K562 (cell line): Measurements from ENCODE around the gene ECI1. TPM values are rescaled to one million over a fixed set of nuclear protein-coding genes. Genes with fewer than 3 reads are reported as not detected.

Source experiments
- ADNP ChIP-seq: fragments of 200-800 bp; sonication (Bioruptor generic); IDR thresholded peaks from 2 replicates; pipeline ENCODE4 v1.6.1; 2016; ENCODE audit warnings: missing genetic modification characterization, missing compliant biosample characterization
- BMI1 ChIP-seq: fragments of 150-350 bp; IDR thresholded peaks from 2 replicates; pipeline ENCODE4 v1.6.1; 2014; ENCODE audit warnings: low read length
- BRCA1 ChIP-seq, 2 experiments: fragments of 450-650 bp in 1 of 2; sonication (generic) in 1 of 2; formaldehyde crosslinking in 1 of 2; IDR thresholded peaks; 2 replicates each; pipeline versions ENCODE4 v1.5.0 to v1.6.1; 2017 to 2020; ENCODE audit warnings: mild to moderate bottlenecking in 1 of 2, missing genetic modification reagents in 1 of 2
- CHD1 ChIP-seq: fragments of 200-600 bp; sonication (generic); IDR thresholded peaks from one replicate; pipeline ENCODE4 v1.6.1; 2012; ENCODE audit warnings: mild to moderate bottlenecking, moderate library complexity, low read length, inconsistent platforms
- FOXO4 ChIP-seq: fragments of 450-650 bp; formaldehyde crosslinking; IDR thresholded peaks from 2 replicates; pipeline ENCODE4 v1.4.0; 2020; ENCODE audit warnings: mild to moderate bottlenecking, moderate library complexity
- HDAC2 ChIP-seq: fragments of 450-650 bp; IDR thresholded peaks from 2 replicates; pipeline ENCODE4 v1.6.1; 2016; ENCODE audit warnings: mild to moderate bottlenecking
- HDAC8 ChIP-seq: fragments of 450-650 bp; IDR thresholded peaks from 2 replicates; pipeline ENCODE4 v1.6.1; 2016; ENCODE audit warnings: mild to moderate bottlenecking, missing genetic modification characterization, moderate library complexity, missing compliant biosample characterization
- L3MBTL2 ChIP-seq: fragments of 450-650 bp; IDR thresholded peaks from 2 replicates; pipeline ENCODE4 v1.6.1; 2016; ENCODE audit warnings: mild to moderate bottlenecking, moderate library complexity
- MCM5 ChIP-seq: fragments of 450-650 bp; IDR thresholded peaks from 2 replicates; pipeline ENCODE4 v1.6.1; 2016; ENCODE audit warnings: low read depth
- MEF2A ChIP-seq: IDR thresholded peaks from 2 replicates; pipeline ENCODE4 v1.6.1; 2011; ENCODE audit warnings: low read depth, mild to moderate bottlenecking, low read length, moderate library complexity; ENCODE audit not compliant: control insufficient read depth
- RFX5 ChIP-seq: IDR thresholded peaks from 2 replicates; pipeline ENCODE4 v1.6.1; 2011; ENCODE audit warnings: low read depth, mild to moderate bottlenecking, improper control_type of control experiment, low read length
- SREBF2 ChIP-seq: sonication (generic); formaldehyde crosslinking; IDR thresholded peaks from 2 replicates; pipeline ENCODE4 v1.4.0; 2020; ENCODE audit warnings: mild to moderate bottlenecking, missing genetic modification reagents
- TEAD2 ChIP-seq: fragments of 450-650 bp; IDR thresholded peaks from 2 replicates; pipeline ENCODE4 v1.6.1; 2016; ENCODE audit warnings: missing genetic modification characterization, control low read depth, missing compliant biosample characterization
- U2AF1 ChIP-seq: fragments of 200-400 bp; formaldehyde crosslinking; optimal IDR thresholded peaks from 2 replicates; pipeline ENCODE3; 2017; ENCODE audit warnings: mild to moderate bottlenecking, low read depth, low read length, moderate library complexity
- YY1 ChIP-seq, 3 experiments: IDR thresholded peaks; 2 replicates each; pipeline ENCODE4 v1.6.1; 2011; ENCODE audit warnings: low read length in 2 of 3, mild to moderate bottlenecking in 2 of 3, moderate library complexity in 2 of 3, borderline replicate concordance in 1 of 3, control low read depth in 1 of 3, low read depth in 1 of 3; ENCODE audit not compliant: insufficient read depth in 3 of 3, insufficient replicate concordance in 2 of 3, control insufficient read depth in 1 of 3, insufficient read length in 1 of 3; ENCODE audit errors: extremely low read depth in 1 of 3
- ZFP1 ChIP-seq: fragments of 450-650 bp; formaldehyde crosslinking; IDR thresholded peaks from 2 replicates; pipeline ENCODE4 v1.4.0; 2020; ENCODE audit warnings: mild to moderate bottlenecking, mixed read lengths
- ZNF699 ChIP-seq: fragments of 250-450 bp; sonication (Bioruptor Pico); IDR thresholded peaks from 2 replicates; pipeline ENCODE4 v1.8.0; 2021; ENCODE audit warnings: mild to moderate bottlenecking, moderate library complexity; ENCODE audit not compliant: insufficient replicate concordance
- ZNF717 ChIP-seq: fragments of 250-450 bp; sonication (Bioruptor Pico); IDR thresholded peaks from 2 replicates; pipeline ENCODE4 v1.5.0; 2021
- polyA plus RNA-seq, 8 experiments: library from polyadenylated mRNA; depleted of rRNA in 4 of 8; stranded (reverse) in 5 of 8; unstranded in 3 of 8; fragments of >200 nt; fragmentation: Nextera tagmentation in 2 of 8; fragmentation: Illumina TruSeq in 1 of 8; extraction: Ambion mirVana in 2 of 8; extraction: Trizol in 1 of 8; gene quantifications; 2 replicates each; pipeline versions ENCODE4 v1.2.1 to v1.2.3, GENCODE V29; 2011 to 2014; ENCODE audit warnings: inconsistent platforms in 1 of 8, missing spikeins in 1 of 8
- total RNA-seq, 7 experiments: library from RNA; depleted of rRNA in 6 of 7; stranded (reverse); fragments of >200 nt in 6 of 7; fragmentation: Illumina TruSeq in 2 of 7; extraction: Trizol in 2 of 7; gene quantifications; 2 replicates each; pipeline versions ENCODE4 v1.2.1 to v1.2.3, GENCODE V29; 2011 to 2021; ENCODE audit warnings: low replicate concordance in 1 of 7
- TF ChIP-seq, protein P1 (sequence below): fragments of 250-450 bp; sonication (Bioruptor Pico); IDR thresholded peaks from 2 replicates; pipeline ENCODE4 v1.4.0; 2020; ENCODE audit warnings: mild to moderate bottlenecking, moderate library complexity
- TF ChIP-seq, protein P2 (sequence below): IDR thresholded peaks from 3 replicates; pipeline ENCODE4 v1.6.1; 2011; ENCODE audit warnings: borderline replicate concordance, mild to moderate bottlenecking; ENCODE audit not compliant: insufficient read length, insufficient read depth
- TF ChIP-seq, protein P3 (sequence below): fragments of 450-650 bp; formaldehyde crosslinking; IDR thresholded peaks from 2 replicates; pipeline ENCODE4 v1.4.0; 2022; ENCODE audit warnings: mild to moderate bottlenecking, moderate library complexity

Gene ECI1
- total and polyA plus RNA-seq, 9 of the 15 experiments (the other 6 are each of a cell fraction or from before 2014, with no cell fraction given): 4.7 to 189 (median 54.0) TPM

- 0 out of 2 replicates have a peak, but pooled peaks have one; percentile 37 for TF ChIP-seq ADNP
- no peak for TF ChIP-seq RFX5
- no peak for TF ChIP-seq FOXO4 (CRISPR knock-in tag)
- 0 out of 2 replicates have a peak, but pooled peaks have one; percentile 35 for TF ChIP-seq HDAC2
- TF ChIP-seq BMI1: no peak
- TF ChIP-seq ZFP1: no peak
- no peak for TF ChIP-seq YY1 (IDR thresholded peaks at IDR 0.05; ENCODE audit: borderline replicate concordance in 1 of 3, control insufficient read depth in 1 of 3, extremely low read depth in 1 of 3, insufficient read depth in 3 of 3, insufficient read length in 1 of 3, insufficient replicate concordance in 2 of 3, low read depth in 1 of 3, low read length in 2 of 3)
- TF ChIP-seq L3MBTL2: no peak
- TF ChIP-seq, protein P1, sequence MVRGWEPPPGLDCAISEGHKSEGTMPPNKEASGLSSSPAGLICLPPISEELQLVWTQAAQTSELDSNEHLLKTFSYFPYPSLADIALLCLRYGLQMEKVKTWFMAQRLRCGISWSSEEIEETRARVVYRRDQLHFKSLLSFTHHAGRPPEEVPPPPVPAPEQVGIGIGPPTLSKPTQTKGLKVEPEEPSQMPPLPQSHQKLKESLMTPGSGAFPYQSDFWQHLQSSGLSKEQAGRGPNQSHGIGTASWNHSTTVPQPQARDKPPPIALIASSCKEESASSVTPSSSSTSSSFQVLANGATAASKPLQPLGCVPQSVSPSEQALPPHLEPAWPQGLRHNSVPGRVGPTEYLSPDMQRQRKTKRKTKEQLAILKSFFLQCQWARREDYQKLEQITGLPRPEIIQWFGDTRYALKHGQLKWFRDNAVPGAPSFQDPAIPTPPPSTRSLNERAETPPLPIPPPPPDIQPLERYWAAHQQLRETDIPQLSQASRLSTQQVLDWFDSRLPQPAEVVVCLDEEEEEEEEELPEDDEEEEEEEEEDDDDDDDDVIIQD (CRISPR knock-in tag): no peak
- peak; percentile 85 for TF ChIP-seq CHD1
- no peak for TF ChIP-seq ZNF699 (CRISPR knock-in tag)
- TF ChIP-seq, protein P2, sequence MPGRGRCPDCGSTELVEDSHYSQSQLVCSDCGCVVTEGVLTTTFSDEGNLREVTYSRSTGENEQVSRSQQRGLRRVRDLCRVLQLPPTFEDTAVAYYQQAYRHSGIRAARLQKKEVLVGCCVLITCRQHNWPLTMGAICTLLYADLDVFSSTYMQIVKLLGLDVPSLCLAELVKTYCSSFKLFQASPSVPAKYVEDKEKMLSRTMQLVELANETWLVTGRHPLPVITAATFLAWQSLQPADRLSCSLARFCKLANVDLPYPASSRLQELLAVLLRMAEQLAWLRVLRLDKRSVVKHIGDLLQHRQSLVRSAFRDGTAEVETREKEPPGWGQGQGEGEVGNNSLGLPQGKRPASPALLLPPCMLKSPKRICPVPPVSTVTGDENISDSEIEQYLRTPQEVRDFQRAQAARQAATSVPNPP: no peak
- no peak for TF ChIP-seq MCM5
- no peak for TF ChIP-seq HDAC8 (tag)
- TF ChIP-seq MEF2A: no peak
- TF ChIP-seq ZNF717 (CRISPR knock-in tag): no peak
- no peak for TF ChIP-seq TEAD2 (tag)
- TF ChIP-seq BRCA1 (IDR thresholded peaks at IDR 0.05): no peak
- TF ChIP-seq BRCA1 (CRISPR knock-in tag; IDR thresholded peaks at IDR 0.05): 0 out of 2 replicates have a peak, but pooled peaks have one; percentile 39
- TF ChIP-seq, protein P3, sequence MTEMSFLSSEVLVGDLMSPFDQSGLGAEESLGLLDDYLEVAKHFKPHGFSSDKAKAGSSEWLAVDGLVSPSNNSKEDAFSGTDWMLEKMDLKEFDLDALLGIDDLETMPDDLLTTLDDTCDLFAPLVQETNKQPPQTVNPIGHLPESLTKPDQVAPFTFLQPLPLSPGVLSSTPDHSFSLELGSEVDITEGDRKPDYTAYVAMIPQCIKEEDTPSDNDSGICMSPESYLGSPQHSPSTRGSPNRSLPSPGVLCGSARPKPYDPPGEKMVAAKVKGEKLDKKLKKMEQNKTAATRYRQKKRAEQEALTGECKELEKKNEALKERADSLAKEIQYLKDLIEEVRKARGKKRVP: peak; percentile 53; the same call in 1 of the 2 replicates
- no peak for TF ChIP-seq SREBF2 (CRISPR knock-in tag)
- TF ChIP-seq U2AF1: no peak
These were observed 613 bp downstream of the ECI1 start (continued) for GRCh38 chr16:2250652-2251295.
